HepG2 (cell line): ENCODE results near the gene ADORA2B. TPM values are rescaled to one million over a fixed set of nuclear protein-coding genes. Genes with fewer than 3 reads are reported as not detected.

Experiments used
- ATAC-seq: fragments of 200-7000 bp; cut with Tn5 transposase; 3 replicates; pipeline ENCODE4 v1.9.1; 2020; ENCODE audit warnings: mild to moderate bottlenecking, moderate library complexity
- BruUV-seq: library from RNA; stranded (reverse); fragments of 400-500 nt; replicated peaks from 2 replicates; lab custom pipeline; 2021; lab: Mats Ljungman, UMichigan
- CTCF ChIA-PET: fragments of 300-600 bp; formaldehyde crosslinking; extraction: SDS; loops from one replicate; lab custom pipeline; 2021; ENCODE audit warnings: low total read pairs, inconsistent platforms, low intra/inter-chr PET ratio; lab: Yijun Ruan, JAX
- POLR2A ChIA-PET: fragments of 350-600 bp; sonication (Branson Sonifier 250); formaldehyde crosslinking; loops from one replicate; lab custom pipeline; 2020; ENCODE audit warnings: antibody characterized with exemption, inconsistent platforms; lab: Yijun Ruan, JAX
- DNase-seq: peaks from one replicate; pipeline ENCODE4 v3.0.0-alpha.2; 2015; ENCODE audit warnings: low spot score
- FAIRE-seq: peaks from 3 replicates; lab custom pipeline; 2011; peaks lifted over from hg19 to GRCh38; lab: Jason Lieb, UNC
- H2AFZ ChIP-seq: one replicate; pipeline ENCODE4 v1.6.1; 2011; ENCODE audit warnings: low read length, inconsistent platforms
- H3K27ac ChIP-seq: fragments of 300-600 bp; 3 replicates; pipeline ENCODE4 v1.8.0; 2011; ENCODE audit warnings: mixed run types, mild to moderate bottlenecking, mixed read lengths, low read length, inconsistent platforms; ENCODE audit not compliant: insufficient read depth; ENCODE audit errors: extremely low read length
- H3K27me3 ChIP-seq, 2 experiments: fragments of 200-600 bp in 1 of 2; 2 replicates in 1 of 2; 3 replicates in 1 of 2; pipeline versions ENCODE4 v1.6.0 to v1.8.0; 2011; ENCODE audit warnings: low read length in 2 of 2, mild to moderate bottlenecking in 2 of 2, moderate library complexity in 2 of 2, inconsistent platforms in 1 of 2; ENCODE audit not compliant: insufficient read depth in 2 of 2, control insufficient read depth in 1 of 2
- H3K36me3 ChIP-seq, 2 experiments: fragments of 200-600 bp in 1 of 2; replicated peaks in 1 of 2; 2 replicates in 1 of 2; 3 replicates in 1 of 2; pipeline versions ENCODE4 v1.5.1 to v1.8.0; 2011; ENCODE audit warnings: low read length in 2 of 2, inconsistent platforms in 1 of 2; ENCODE audit not compliant: insufficient read depth in 2 of 2, control insufficient read depth in 1 of 2
- H3K4me1 ChIP-seq: 2 replicates; pipeline ENCODE4 v1.5.1; 2012; ENCODE audit warnings: low read length, inconsistent platforms; ENCODE audit not compliant: insufficient read depth
- H3K4me2 ChIP-seq: 2 replicates; pipeline ENCODE4 v1.6.0; 2011; ENCODE audit warnings: low read depth, low read length, inconsistent platforms
- H3K4me3 ChIP-seq, 3 experiments: fragments of 200-600 bp in 1 of 3; sonication (generic), shearing (Covaris generic) in 1 of 3; replicated peaks in 1 of 3; 2 replicates each; pipeline ENCODE4 v1.5.1; 2011 to 2016; ENCODE audit warnings: low read length in 3 of 3, inconsistent platforms in 2 of 3, low read depth in 2 of 3, mild to moderate bottlenecking in 2 of 3, control low read depth in 1 of 3, mixed read lengths in 1 of 3; ENCODE audit not compliant: insufficient read depth in 1 of 3
- H3K79me2 ChIP-seq: one replicate; pipeline ENCODE4 v1.6.1; 2011; ENCODE audit warnings: low read length, inconsistent platforms; ENCODE audit not compliant: insufficient read depth
- H3K9ac ChIP-seq: 2 replicates; pipeline ENCODE4 v1.6.0; 2011; ENCODE audit warnings: mild to moderate bottlenecking, low read depth, low read length, inconsistent platforms; ENCODE audit not compliant: insufficient read depth
- H3K9me3 ChIP-seq: 2 replicates; pipeline ENCODE4 v1.5.1; 2012; ENCODE audit warnings: mild to moderate bottlenecking, low read length
- H4K20me1 ChIP-seq: 2 replicates; pipeline ENCODE4 v1.6.0; 2011; ENCODE audit warnings: inconsistent platforms, mild to moderate bottlenecking, low read length, moderate library complexity; ENCODE audit not compliant: insufficient read depth
- ETV5 ChIP-seq: IDR thresholded peaks from 2 replicates; pipeline ENCODE4 v1.6.1; 2018; ENCODE audit warnings: missing biosample characterization, missing genetic modification reagents, inconsistent platforms, borderline replicate concordance
- JUNB ChIP-seq: sonication (generic); formaldehyde crosslinking; IDR thresholded peaks from 2 replicates; pipeline ENCODE4 v1.8.0; 2022; ENCODE audit warnings: missing genetic modification reagents, mild to moderate bottlenecking, borderline replicate concordance
- MAF1 ChIP-seq: sonication (generic); formaldehyde crosslinking; IDR thresholded peaks from 2 replicates; pipeline ENCODE4 v1.5.0; 2020; ENCODE audit warnings: missing genetic modification reagents, borderline replicate concordance
- NR2F6 ChIP-seq, 2 experiments: IDR thresholded peaks; 2 replicates each; pipeline ENCODE4 v1.6.1; 2016; ENCODE audit warnings: antibody characterized with exemption in 1 of 2, mild to moderate bottlenecking in 1 of 2
- PLRG1 ChIP-seq: fragments of 450-650 bp; conservative IDR thresholded peaks from 2 replicates; pipeline ENCODE4 v1.6.1; 2016
- RFXANK ChIP-seq: IDR thresholded peaks from 2 replicates; pipeline ENCODE4 v1.6.1; 2016
- THRA ChIP-seq: sonication (generic); formaldehyde crosslinking; IDR thresholded peaks from 2 replicates; pipeline ENCODE4 v1.4.0; 2020; ENCODE audit warnings: missing genetic modification reagents, borderline replicate concordance
- TOE1 ChIP-seq: sonication (generic); formaldehyde crosslinking; IDR thresholded peaks from 2 replicates; pipeline ENCODE4 v1.4.0; 2020; ENCODE audit warnings: mild to moderate bottlenecking, missing genetic modification reagents
- ZNF12 ChIP-seq: sonication (generic); formaldehyde crosslinking; IDR thresholded peaks from 2 replicates; pipeline ENCODE4 v1.5.0; 2020; ENCODE audit warnings: missing genetic modification reagents
- ZNF136 ChIP-seq: sonication (generic); formaldehyde crosslinking; IDR thresholded peaks from 2 replicates; pipeline ENCODE4 v1.8.1; 2022; ENCODE audit warnings: low read depth, mild to moderate bottlenecking, moderate library complexity, missing genetic modification reagents
- ZNF143 ChIP-seq: sonication (generic); formaldehyde crosslinking; IDR thresholded peaks from 2 replicates; pipeline ENCODE4 v1.4.0; 2020; ENCODE audit warnings: missing genetic modification reagents
- ZNF24 ChIP-seq: fragments of 450-650 bp; IDR thresholded peaks from 2 replicates; pipeline ENCODE4 v1.6.1; 2017; ENCODE audit warnings: antibody characterized with exemption, mild to moderate bottlenecking
- ZNF343 ChIP-seq: sonication (generic); formaldehyde crosslinking; IDR thresholded peaks from 2 replicates; pipeline ENCODE4 v1.4.0; 2020; ENCODE audit warnings: mild to moderate bottlenecking, missing genetic modification reagents
- ZNF354B ChIP-seq: sonication (generic); formaldehyde crosslinking; IDR thresholded peaks from 2 replicates; pipeline ENCODE4 v1.8.0; 2022; ENCODE audit warnings: mild to moderate bottlenecking, missing genetic modification reagents
- ZNF383 ChIP-seq: sonication (generic); formaldehyde crosslinking; IDR thresholded peaks from 2 replicates; pipeline ENCODE4 v1.4.0; 2020; ENCODE audit warnings: missing genetic modification reagents, mild to moderate bottlenecking, borderline replicate concordance
- ZSCAN9 ChIP-seq: IDR thresholded peaks from 2 replicates; pipeline ENCODE4 v1.6.1; 2016; ENCODE audit warnings: borderline replicate concordance
- WGBS: methylation state at CpG from one replicate; pipeline ENCODE4 v1.1.6; 2017; ENCODE audit warnings: low lambda C conversion rate; 5-methylcytosine and 5-hydroxymethylcytosine counted together
- in situ Hi-C: cut with HindIII; loops from 2 replicates; pipeline ENCODE4 v1.10.0; 2017; ENCODE audit warnings: low pct_unique_long_range_greater_than_20kb; ENCODE audit not compliant: extremely low pct_ligation_motif_present
- intact Hi-C: fragments of 100-400 bp; cut with micrococcal nuclease; formaldehyde crosslinking; loops from one replicate; pipeline ENCODE4 v1.10.0; 2022; ENCODE audit not compliant: unreplicated experiment
- polyA plus RNA-seq, 8 experiments: library from polyadenylated mRNA; depleted of rRNA in 3 of 8; stranded (reverse) in 7 of 8; unstranded in 1 of 8; fragments of >200 nt; fragmentation: Illumina TruSeq in 4 of 8; extraction: Trizol in 4 of 8; gene quantifications; 2 replicates each; pipeline versions ENCODE4 v1.2.1 to v1.2.3, GENCODE V29; 2011 to 2016; ENCODE audit warnings: low read depth in 4 of 8, missing spikeins in 1 of 8, mixed read lengths in 1 of 8; ENCODE audit not compliant: insufficient read depth in 1 of 8
- total RNA-seq, 5 experiments: library from RNA; depleted of rRNA; stranded (reverse); fragments of >200 nt; fragmentation: Illumina TruSeq; extraction: Trizol; gene quantifications; 2 replicates each; pipeline ENCODE4 v1.2.3, GENCODE V29; 2016; ENCODE audit warnings: low read depth in 1 of 5
- TF ChIP-seq, protein P1 (sequence below): sonication (generic); formaldehyde crosslinking; IDR thresholded peaks from 2 replicates; pipeline ENCODE4 v1.5.0; 2020; ENCODE audit warnings: mild to moderate bottlenecking, missing genetic modification reagents
- TF ChIP-seq, protein P2 (sequence below): sonication (generic); formaldehyde crosslinking; IDR thresholded peaks from 2 replicates; pipeline ENCODE4 v1.8.1; 2022; ENCODE audit warnings: mild to moderate bottlenecking, missing genetic modification reagents

Gene ADORA2B
- total and polyA plus RNA-seq, 2 of the 13 experiments (the other 11 are each of a cell fraction or from before 2014, with no cell fraction given), result 10.4 to 20.0 TPM

- TF ChIP-seq ETV5 (CRISPR knock-in tag), result no peak
- no peak for TF ChIP-seq NR2F6 (IDR thresholded peaks at IDR 0.05)
- TF ChIP-seq NR2F6 (CRISPR knock-in tag; IDR thresholded peaks at IDR 0.05), result no peak
- TF ChIP-seq, all 625 proteins: peak for 0
These were observed 27.4 kb upstream of the ADORA2B start (continued) for GRCh38 chr17:15917438-15918027.

GRCh38 chr17:15918261-15918660 lies 26.7 kb upstream of the ADORA2B start:
- no TSS peak for BruUV-seq
- Histone ChIP-seq H2AFZ (no peak overlapping the region), H4K20me1 (no peaks in the 10 kb centered on the region), H3K4me3 (no peak overlapping the region), H3K4me2 (no peak overlapping the region), H3K79me2 (no peaks in the 10 kb centered on the region), H3K4me1 (peaks cover 13% of the 10 kb centered on the region), H3K9ac (no peak overlapping the region), H3K27me3 (peaks cover 0 to 2% of the 10 kb centered on the region in 2 experiments; a peak in 1 of 5 replicates), H3K36me3 (no peaks in the 10 kb centered on the region), H3K27ac (no peak overlapping the region), H3K9me3 (no peaks in the 10 kb centered on the region)
- ChIA-PET POLR2A (no interaction called here), CTCF (no interaction called here)
- DNase-seq, result no peak
- intact Hi-C loops, result no loop called here
- TF ChIP-seq PLRG1 (no peak), ZNF12 (CRISPR knock-in tag) (no peak), ZNF143 (CRISPR knock-in tag) (no peak), THRA (CRISPR knock-in tag) (no peak), TOE1 (CRISPR knock-in tag) (no peak), JUNB (CRISPR knock-in tag) (no peak), ZNF383 (no peak), ZNF343 (CRISPR knock-in tag) (no peak), ZNF136 (CRISPR knock-in tag) (no peak), MAF1 (no peak), ZNF354B (no peak), ZNF24 (no peak), RFXANK (CRISPR knock-in tag) (no peak), ZSCAN9 (CRISPR knock-in tag) (no peak)
- TF ChIP-seq, protein P1, sequence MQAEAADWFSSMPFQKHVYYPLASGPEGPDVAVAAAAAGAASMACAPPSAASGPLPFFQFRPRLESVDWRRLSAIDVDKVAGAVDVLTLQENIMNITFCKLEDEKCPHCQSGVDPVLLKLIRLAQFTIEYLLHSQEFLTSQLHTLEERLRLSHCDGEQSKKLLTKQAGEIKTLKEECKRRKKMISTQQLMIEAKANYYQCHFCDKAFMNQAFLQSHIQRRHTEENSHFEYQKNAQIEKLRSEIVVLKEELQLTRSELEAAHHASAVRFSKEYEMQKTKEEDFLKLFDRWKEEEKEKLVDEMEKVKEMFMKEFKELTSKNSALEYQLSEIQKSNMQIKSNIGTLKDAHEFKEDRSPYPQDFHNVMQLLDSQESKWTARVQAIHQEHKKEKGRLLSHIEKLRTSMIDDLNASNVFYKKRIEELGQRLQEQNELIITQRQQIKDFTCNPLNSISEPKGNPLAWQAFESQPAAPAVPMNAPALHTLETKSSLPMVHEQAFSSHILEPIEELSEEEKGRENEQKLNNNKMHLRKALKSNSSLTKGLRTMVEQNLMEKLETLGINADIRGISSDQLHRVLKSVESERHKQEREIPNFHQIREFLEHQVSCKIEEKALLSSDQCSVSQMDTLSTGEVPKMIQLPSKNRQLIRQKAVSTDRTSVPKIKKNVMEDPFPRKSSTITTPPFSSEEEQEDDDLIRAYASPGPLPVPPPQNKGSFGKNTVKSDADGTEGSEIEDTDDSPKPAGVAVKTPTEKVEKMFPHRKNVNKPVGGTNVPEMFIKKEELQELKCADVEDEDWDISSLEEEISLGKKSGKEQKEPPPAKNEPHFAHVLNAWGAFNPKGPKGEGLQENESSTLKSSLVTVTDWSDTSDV (CRISPR knock-in tag), result no peak
- TF ChIP-seq, protein P2, sequence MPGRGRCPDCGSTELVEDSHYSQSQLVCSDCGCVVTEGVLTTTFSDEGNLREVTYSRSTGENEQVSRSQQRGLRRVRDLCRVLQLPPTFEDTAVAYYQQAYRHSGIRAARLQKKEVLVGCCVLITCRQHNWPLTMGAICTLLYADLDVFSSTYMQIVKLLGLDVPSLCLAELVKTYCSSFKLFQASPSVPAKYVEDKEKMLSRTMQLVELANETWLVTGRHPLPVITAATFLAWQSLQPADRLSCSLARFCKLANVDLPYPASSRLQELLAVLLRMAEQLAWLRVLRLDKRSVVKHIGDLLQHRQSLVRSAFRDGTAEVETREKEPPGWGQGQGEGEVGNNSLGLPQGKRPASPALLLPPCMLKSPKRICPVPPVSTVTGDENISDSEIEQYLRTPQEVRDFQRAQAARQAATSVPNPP (CRISPR knock-in tag), result no peak
- WGBS, result 60% methylated on average over 11 of the region's 11 CpGs
- FAIRE-seq, result no peak
- no peak for ATAC-seq
- in situ Hi-C loops, result no loop called here
